ENCODE measurements around the gene CDK15. TPM values are rescaled to one million over a fixed set of nuclear protein-coding genes. Genes with fewer than 3 reads are reported as not detected.
"Not testable (repeated sequence)": the region's sequence is repeated elsewhere in the genome, so short reads cannot be mapped to it uniquely, and the experiment has no call there.

The CDK15 gene
- total RNA-seq, 2 donors from 2014 or later = 1.5 to 8.3 TPM

DNA sequence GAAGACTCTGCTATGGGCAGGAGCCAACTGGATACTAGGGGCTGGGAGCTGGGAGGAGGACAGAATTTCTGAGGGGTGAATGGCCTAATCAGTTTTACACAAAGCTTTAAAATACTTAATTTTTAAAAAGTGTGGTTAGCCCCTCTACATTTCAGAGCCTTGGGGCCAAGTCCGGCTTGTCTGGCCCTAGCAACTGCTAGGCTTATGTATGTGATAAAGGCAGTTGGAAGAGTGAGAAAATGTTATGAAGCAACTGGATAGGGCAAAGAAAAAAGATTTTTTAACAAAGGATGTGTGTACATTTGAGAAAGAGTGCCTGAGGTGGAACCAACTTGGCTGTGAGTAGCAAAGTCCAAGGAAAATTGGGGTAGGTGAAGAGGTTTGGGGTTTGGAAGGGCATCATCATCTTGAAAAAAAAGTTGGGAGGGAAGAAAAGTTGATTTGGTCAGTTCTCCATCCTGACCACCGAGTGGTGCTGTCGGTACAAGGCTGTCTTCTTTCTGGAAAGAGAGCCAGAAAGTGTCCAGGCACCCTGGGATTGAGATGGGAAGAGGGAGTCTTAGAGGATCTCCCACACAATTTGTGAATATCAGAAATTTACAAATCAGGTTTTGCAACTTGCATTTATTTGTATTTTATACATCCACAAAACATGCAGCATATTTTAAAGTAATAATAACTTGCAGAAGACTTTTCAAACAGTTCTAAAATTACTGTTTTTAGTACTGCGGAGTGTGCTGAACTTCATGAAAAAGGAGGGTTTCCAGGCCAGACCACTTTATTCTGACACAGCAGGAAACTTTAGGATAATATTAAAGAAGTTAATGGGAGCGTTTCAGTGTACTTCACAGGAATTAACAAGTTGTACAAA, 10.5 kb upstream of the CDK15 start:
- no peak for DNase-seq (ENCODE audit: low spot score)
- Histone ChIP-seq H3K4me1 (ENCODE audit: control insufficient read depth in 1 of 2, low read depth in 2 of 2) (peaks cover 18 to 27% of the 10 kb centered on the region in 2 donors), H3K36me3 (no peaks in the 10 kb centered on the region), H3K4me3 (no peak overlapping the region), H3K9me3 (no peaks in the 10 kb centered on the region), H3K27ac (peak overlapping the region; percentile 58 to 81), H3K27me3 (replicated peaks; ENCODE audit: insufficient read depth) (no peaks in the 10 kb centered on the region)
- TF ChIP-seq, protein P1, sequence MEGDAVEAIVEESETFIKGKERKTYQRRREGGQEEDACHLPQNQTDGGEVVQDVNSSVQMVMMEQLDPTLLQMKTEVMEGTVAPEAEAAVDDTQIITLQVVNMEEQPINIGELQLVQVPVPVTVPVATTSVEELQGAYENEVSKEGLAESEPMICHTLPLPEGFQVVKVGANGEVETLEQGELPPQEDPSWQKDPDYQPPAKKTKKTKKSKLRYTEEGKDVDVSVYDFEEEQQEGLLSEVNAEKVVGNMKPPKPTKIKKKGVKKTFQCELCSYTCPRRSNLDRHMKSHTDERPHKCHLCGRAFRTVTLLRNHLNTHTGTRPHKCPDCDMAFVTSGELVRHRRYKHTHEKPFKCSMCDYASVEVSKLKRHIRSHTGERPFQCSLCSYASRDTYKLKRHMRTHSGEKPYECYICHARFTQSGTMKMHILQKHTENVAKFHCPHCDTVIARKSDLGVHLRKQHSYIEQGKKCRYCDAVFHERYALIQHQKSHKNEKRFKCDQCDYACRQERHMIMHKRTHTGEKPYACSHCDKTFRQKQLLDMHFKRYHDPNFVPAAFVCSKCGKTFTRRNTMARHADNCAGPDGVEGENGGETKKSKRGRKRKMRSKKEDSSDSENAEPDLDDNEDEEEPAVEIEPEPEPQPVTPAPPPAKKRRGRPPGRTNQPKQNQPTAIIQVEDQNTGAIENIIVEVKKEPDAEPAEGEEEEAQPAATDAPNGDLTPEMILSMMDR (IDR thresholded peaks at IDR 0.05) = peak; percentile 76
- ATAC-seq (ENCODE audit: insufficient number of reproducible peaks, low FRiP score, low read depth) = no peak

DNA sequence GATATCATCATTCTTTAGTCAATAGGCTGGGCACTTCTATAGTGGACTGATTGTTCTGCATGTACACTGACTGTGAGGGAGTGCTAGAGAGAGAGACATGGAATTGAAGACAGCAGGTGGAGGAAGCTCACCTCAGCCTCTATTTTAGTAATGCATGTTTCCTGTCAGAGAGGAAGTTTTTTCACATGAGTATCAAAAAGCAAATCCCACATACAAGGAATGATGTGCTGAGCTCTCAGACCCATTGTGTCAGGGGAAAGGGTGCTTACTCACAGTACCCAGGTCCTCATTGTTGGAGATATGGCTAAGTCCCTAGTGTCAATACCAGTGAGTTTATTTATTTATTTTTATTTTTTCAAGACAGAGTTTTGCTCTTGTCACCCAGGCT, 9.9 kb upstream of the CDK15 start:
- TF ChIP-seq, protein P1 (IDR thresholded peaks at IDR 0.05) = no peak
- H3K27ac ChIP-seq = peak overlapping the region; percentile 41 to 81
- H3K4me1 ChIP-seq (ENCODE audit: control insufficient read depth in 1 of 2, low read depth in 2 of 2) = peaks cover 18 to 27% of the 10 kb centered on the region in 2 donors
- no peak overlapping the region for H3K4me3 ChIP-seq
- DNase-seq (ENCODE audit: low spot score) (no peak), ATAC-seq (ENCODE audit: insufficient number of reproducible peaks, low FRiP score, low read depth) (no peak)
- no peaks in the 10 kb centered on the region for H3K9me3 ChIP-seq
- no peaks in the 10 kb centered on the region for H3K27me3 ChIP-seq (replicated peaks; ENCODE audit: insufficient read depth)
- no peaks in the 10 kb centered on the region for H3K36me3 ChIP-seq

DNA sequence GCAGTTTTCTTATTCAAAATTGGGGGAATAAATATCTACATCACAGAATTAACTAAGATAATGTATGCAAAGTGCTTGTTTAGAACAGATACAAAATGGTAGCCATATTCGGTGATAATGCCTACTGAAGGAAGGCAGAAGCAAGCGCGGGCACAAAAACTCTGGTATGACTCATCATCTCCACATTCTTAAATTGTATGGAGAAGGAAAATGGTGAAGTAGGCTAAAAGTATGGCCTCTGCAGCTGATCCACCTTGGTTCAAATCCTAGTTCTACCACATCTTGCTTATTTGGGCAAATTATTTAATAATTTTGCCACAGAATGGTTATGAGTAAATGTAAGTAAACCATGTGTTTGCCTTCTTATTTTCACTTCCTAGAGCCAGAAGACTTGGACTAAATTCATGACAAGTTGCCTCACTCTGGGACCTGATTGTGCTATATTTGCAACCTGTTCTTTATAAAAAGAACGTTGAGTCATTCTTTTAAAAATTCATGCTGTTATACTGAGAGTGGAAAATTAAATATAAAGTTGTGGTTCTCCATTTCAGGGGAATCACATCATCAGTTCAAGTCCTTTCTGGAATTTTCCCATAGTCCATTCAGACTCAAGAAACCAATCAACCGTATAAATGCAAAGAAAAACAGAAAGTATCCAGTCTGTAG, 9.0 kb upstream of the CDK15 start:
- TF ChIP-seq, protein P1 (IDR thresholded peaks at IDR 0.05) = no peak
- Histone ChIP-seq H3K27me3 (replicated peaks; ENCODE audit: insufficient read depth) (no peaks in the 10 kb centered on the region), H3K9me3 (no peaks in the 10 kb centered on the region), H3K36me3 (no peaks in the 10 kb centered on the region), H3K27ac (peak overlapping the region; percentile 81 to 84), H3K4me1 (ENCODE audit: control insufficient read depth in 1 of 2, low read depth in 2 of 2) (peaks cover 18 to 27% of the 10 kb centered on the region in 2 donors), H3K4me3 (peak overlapping the region; percentile 49)
- no peak for DNase-seq (ENCODE audit: low spot score)
- ATAC-seq (ENCODE audit: insufficient number of reproducible peaks, low FRiP score, low read depth) = peak; percentile 75

DNA sequence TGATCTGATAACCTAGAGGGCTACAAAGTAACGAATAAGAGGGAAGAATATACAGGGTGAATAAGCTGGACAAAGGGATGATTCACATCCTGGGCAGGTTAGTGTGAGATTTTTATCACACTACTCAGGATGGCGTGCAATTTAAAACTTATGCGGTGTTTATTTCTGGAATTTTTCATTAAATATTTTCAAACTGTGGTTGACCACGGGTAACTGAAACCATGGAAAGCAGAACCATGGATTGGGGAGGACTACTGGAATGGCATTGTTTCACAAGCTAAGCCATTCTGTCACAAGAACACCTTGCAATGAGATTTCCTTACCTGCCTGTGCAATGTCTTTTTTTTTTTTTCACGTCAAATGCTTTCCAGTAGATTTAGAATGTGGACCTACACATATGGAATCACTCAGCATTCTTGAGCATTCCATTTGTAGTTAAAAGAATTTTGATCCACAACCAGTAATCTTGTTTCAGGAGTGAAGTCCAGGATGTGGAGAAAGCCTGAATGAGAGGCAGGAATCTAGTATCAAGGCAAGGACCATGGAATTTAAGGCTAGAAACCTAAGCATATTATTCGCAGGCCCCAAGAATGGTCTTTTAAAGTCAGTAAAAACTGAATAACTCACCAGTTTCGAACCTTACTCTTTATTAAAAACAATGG, 8.0 kb upstream of the CDK15 start:
- TF ChIP-seq, protein P1 (IDR thresholded peaks at IDR 0.05) = no peak
- H3K27me3 ChIP-seq (replicated peaks; ENCODE audit: insufficient read depth) = no peaks in the 10 kb centered on the region
- H3K4me3 ChIP-seq = peak overlapping the region; percentile 49
- no peaks in the 10 kb centered on the region for H3K9me3 ChIP-seq
- H3K27ac ChIP-seq = peak overlapping the region; percentile 81 to 84
- no peaks in the 10 kb centered on the region for H3K36me3 ChIP-seq
- H3K4me1 ChIP-seq (ENCODE audit: control insufficient read depth in 1 of 2, low read depth in 2 of 2) = peaks cover 18 to 27% of the 10 kb centered on the region in 2 donors
- peak; percentile 35 for ATAC-seq (ENCODE audit: insufficient number of reproducible peaks, low FRiP score, low read depth)
- no peak for DNase-seq (ENCODE audit: low spot score)

DNA sequence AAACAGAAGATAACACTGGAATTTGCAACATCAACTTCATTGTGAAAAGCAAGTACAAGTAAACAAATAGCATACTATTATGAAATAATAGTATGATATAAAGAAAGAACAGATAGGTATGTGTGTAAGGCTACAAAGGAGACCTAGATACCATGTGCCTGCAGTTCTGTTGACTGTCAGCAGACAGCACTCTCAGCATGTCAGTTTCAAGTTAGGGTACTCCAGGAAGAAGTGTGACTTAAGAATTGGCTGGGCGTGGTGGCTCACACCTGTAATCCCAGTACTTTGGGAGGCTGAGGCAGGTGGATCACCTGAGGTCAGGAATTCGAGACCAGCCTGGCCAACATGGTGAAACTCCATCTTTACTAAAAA, 7.4 kb upstream of the CDK15 start:
- TF ChIP-seq, protein P1 (IDR thresholded peaks at IDR 0.05) = peak; percentile 13
- peak overlapping the region; percentile 81 to 84 for H3K27ac ChIP-seq
- not testable (repeated sequence) for ATAC-seq (ENCODE audit: insufficient number of reproducible peaks, low FRiP score, low read depth); H3K36me3 ChIP-seq; H3K4me3 ChIP-seq; H3K27me3 ChIP-seq (replicated peaks; ENCODE audit: insufficient read depth); H3K9me3 ChIP-seq; DNase-seq (ENCODE audit: low spot score)
- H3K4me1 ChIP-seq (ENCODE audit: control insufficient read depth in 1 of 2, low read depth in 2 of 2) = peaks cover 18 to 27% of the 10 kb centered on the region in 2 donors

Data from thoracic aorta (tissue), 2 donors.